ENCODE measurements around the gene TBXAS1. TPM values are rescaled to one million over a fixed set of nuclear protein-coding genes. Genes with fewer than 3 reads are reported as not detected.
A peak's percentile ranks its signal among the peaks of the same experiment; 100 is the strongest.

The TBXAS1 gene
- polyA plus RNA-seq, 6 donors from 2014 or later: 0.57 to 4.2 (median 2.5) TPM

GRCh38 chr7:140062528-140063299 is 233.7 kb downstream of the TBXAS1 start, which contains the start of gene PARP12:
TSS of gene PARP12 (minus strand) at chr7:140062951. CDS start at chr7:140062847, 104 bp downstream.
- H3K4me1 Mint-ChIP-seq: peaks cover 36 to 51% (median 49%) of the 10 kb centered on the region in 3 donors
- peaks cover 9 to 24% (median 20%) of the 10 kb centered on the region in 7 donors for H3K9me3 Mint-ChIP-seq
- H3K27ac Mint-ChIP-seq: peak within 1 kb of the TSS; percentile 94 to 100 (median 98)
- ATAC-seq (ENCODE audit: low read depth in 2 of 2): peak; percentile 81 to 85
- H3K27me3 Mint-ChIP-seq: no peaks in the 10 kb centered on the region
- peak within 1 kb of the TSS; percentile 90 to 99 (median 97) for H3K4me3 Mint-ChIP-seq
- DNase-seq: peak; percentile 92
- H3K36me3 Mint-ChIP-seq: peaks cover 11 to 21% of the 10 kb centered on the region in 2 donors

GRCh38 chr7:140067052-140067451 is 238.0 kb downstream of the TBXAS1 start:
- Mint-ChIP-seq H3K4me3 (no peak overlapping the region), H3K9me3 (peaks cover 13 to 40% (median 25%) of the 10 kb centered on the region in 7 donors), H3K4me1 (peaks cover 8 to 9% (median 9%) of the 10 kb centered on the region in 3 donors), H3K27me3 (peaks cover 0 to 8% (median 6%) of the 10 kb centered on the region in 3 donors), H3K36me3 (peaks cover 17 to 31% of the 10 kb centered on the region in 2 donors), H3K27ac (no peak overlapping the region)
- ATAC-seq (ENCODE audit: low read depth in 2 of 2) (no peak), DNase-seq (no peak)

GRCh38 chr7:140068033-140068432 is 239.0 kb downstream of the TBXAS1 start:
- Mint-ChIP-seq H3K9me3 (peaks cover 13 to 40% (median 25%) of the 10 kb centered on the region in 7 donors), H3K27me3 (peaks cover 0 to 8% (median 8%) of the 10 kb centered on the region in 3 donors), H3K4me3 (no peak overlapping the region), H3K4me1 (peaks cover 5 to 9% (median 9%) of the 10 kb centered on the region in 3 donors), H3K36me3 (peaks cover 17 to 31% of the 10 kb centered on the region in 2 donors), H3K27ac (no peak overlapping the region)
- ATAC-seq (ENCODE audit: low read depth in 2 of 2): no peak
- no peak for DNase-seq

GRCh38 chr7:140069298-140069949 is 240.4 kb downstream of the TBXAS1 start:
- peaks cover 17 to 31% of the 10 kb centered on the region in 2 donors for H3K36me3 Mint-ChIP-seq
- H3K9me3 Mint-ChIP-seq: peaks cover 13 to 40% (median 25%) of the 10 kb centered on the region in 7 donors
- ATAC-seq (ENCODE audit: low read depth in 2 of 2) (no peak), DNase-seq (no peak)
- H3K27ac Mint-ChIP-seq: peak overlapping the region in 2 of 6 donors; percentile 28 to 57
- no peaks in the 10 kb centered on the region for H3K4me1 Mint-ChIP-seq
- H3K4me3 Mint-ChIP-seq: no peak overlapping the region
- peaks cover 0 to 8% (median 8%) of the 10 kb centered on the region in 3 donors for H3K27me3 Mint-ChIP-seq

Other genes starting within 250 kb of the TBXAS1 start
- gene HIPK2, start 51.3 kb upstream of the TBXAS1 start, polyA plus RNA-seq (ENCODE audit: low read depth in 6 of 6): 1 to 10 TPM in 2 of 6 donors, under 1 TPM in 4; 0.54 to 1.1 (median 0.79) TPM
- 10 to 100 TPM; 40.5 to 61.1 (median 47.6) TPM for gene PARP12, start 233.7 kb downstream of the TBXAS1 start, polyA plus RNA-seq (ENCODE audit: low read depth in 6 of 6)

Measured in naive B cell (primary cell).